WTC11 (cell line): ENCODE results near the gene VWA3A. TPM values are rescaled to one million over a fixed set of nuclear protein-coding genes. Genes with fewer than 3 reads are reported as not detected.

Source experiments
- ATAC-seq: fragments of 200-7000 bp; cut with Tn5 transposase; 2 replicates; pipeline ENCODE4 v1.10.0; 2021; ENCODE audit warnings: mild to moderate bottlenecking, moderate library complexity
- CTCF ChIA-PET: fragments of 300-600 bp; sonication (Branson Sonifier 250); formaldehyde crosslinking; loops from one replicate; lab custom pipeline; 2021; ENCODE audit warnings: antibody characterized with exemption; lab: Charles Lee
- POLR2A ChIA-PET: fragments of 350-600 bp; sonication (Branson Sonifier 250); formaldehyde crosslinking; loops from one replicate; lab custom pipeline; 2021; ENCODE audit warnings: antibody characterized with exemption; lab: Charles Lee
- DNase-seq: peaks from one replicate; pipeline ENCODE4 v3.0.0; 2021; ENCODE audit warnings: low spot score
- H3K27ac Mint-ChIP-seq: 2 replicates; pipeline ENCODE4 v1.8.0; 2021; ENCODE audit warnings: mixed read lengths
- H3K27me3 Mint-ChIP-seq: 2 replicates; pipeline ENCODE4 v1.8.0; 2021; ENCODE audit warnings: low read depth, mild to moderate bottlenecking, moderate library complexity, mixed read lengths
- H3K36me3 Mint-ChIP-seq: 2 replicates; pipeline ENCODE4 v1.8.0; 2021; ENCODE audit warnings: mixed read lengths
- H3K4me1 Mint-ChIP-seq: 2 replicates; pipeline ENCODE4 v1.8.0; 2022; ENCODE audit warnings: mixed read lengths
- H3K4me3 Mint-ChIP-seq: 2 replicates; pipeline ENCODE4 v1.8.0; 2021; ENCODE audit warnings: mild to moderate bottlenecking, moderate library complexity, mixed read lengths
- H3K9me3 Mint-ChIP-seq: 2 replicates; pipeline ENCODE4 v1.8.0; 2021; ENCODE audit warnings: mixed read lengths
- ESRRA ChIP-seq: sonication (generic); formaldehyde crosslinking; IDR thresholded peaks from 2 replicates; pipeline ENCODE4 v1.8.1; 2022; ENCODE audit warnings: mild to moderate bottlenecking, missing genetic modification reagents, borderline replicate concordance
- FOXK1 ChIP-seq: sonication (generic); formaldehyde crosslinking; IDR thresholded peaks from 2 replicates; pipeline ENCODE4 v1.8.0; 2022; ENCODE audit warnings: mild to moderate bottlenecking, moderate library complexity, missing genetic modification reagents
- HMGA2 ChIP-seq: fragments of 250-450 bp; sonication (Bioruptor Pico); IDR thresholded peaks from 2 replicates; pipeline ENCODE4 v1.4.0; 2021; ENCODE audit warnings: mild to moderate bottlenecking, moderate library complexity
- MYBL2 ChIP-seq: sonication (generic); formaldehyde crosslinking; IDR thresholded peaks from 2 replicates; pipeline ENCODE4 v1.8.1; 2023; ENCODE audit warnings: mild to moderate bottlenecking, moderate library complexity, missing genetic modification reagents
- NFE2L1 ChIP-seq: sonication (generic); formaldehyde crosslinking; IDR thresholded peaks from 2 replicates; pipeline ENCODE4 v1.8.1; 2023; ENCODE audit warnings: missing genetic modification reagents
- NFYB ChIP-seq: sonication (generic); formaldehyde crosslinking; conservative IDR thresholded peaks from 2 replicates; pipeline ENCODE4 v1.8.0; 2022; ENCODE audit warnings: low read depth, missing genetic modification reagents
- NR3C1 ChIP-seq: sonication (generic); formaldehyde crosslinking; conservative IDR thresholded peaks from 2 replicates; pipeline ENCODE4 v1.8.1; 2023; ENCODE audit warnings: low read depth, mild to moderate bottlenecking, missing genetic modification reagents
- RELA ChIP-seq: sonication (generic); formaldehyde crosslinking; IDR thresholded peaks from 2 replicates; pipeline ENCODE4 v1.8.1; 2022; ENCODE audit warnings: missing genetic modification reagents, mild to moderate bottlenecking, borderline replicate concordance
- SMAD3 ChIP-seq: sonication (generic); formaldehyde crosslinking; IDR thresholded peaks from 2 replicates; pipeline ENCODE4 v1.8.0; 2022; ENCODE audit warnings: missing genetic modification reagents, mild to moderate bottlenecking, borderline replicate concordance
- TCF7 ChIP-seq: sonication (generic); formaldehyde crosslinking; IDR thresholded peaks from 2 replicates; pipeline ENCODE4 v1.8.0; 2022; ENCODE audit warnings: mild to moderate bottlenecking, low read depth, missing genetic modification reagents, moderate library complexity
- TEAD4 ChIP-seq: sonication (generic); formaldehyde crosslinking; IDR thresholded peaks from 2 replicates; pipeline ENCODE4 v1.8.0; 2022; ENCODE audit warnings: mild to moderate bottlenecking, missing genetic modification reagents
- ZBTB21 ChIP-seq: sonication (generic); formaldehyde crosslinking; IDR thresholded peaks from 2 replicates; pipeline ENCODE4 v1.8.1; 2023; ENCODE audit warnings: mild to moderate bottlenecking, missing genetic modification reagents, borderline replicate concordance
- ZNF219 ChIP-seq: sonication (generic); formaldehyde crosslinking; IDR thresholded peaks from 2 replicates; pipeline ENCODE4 v1.8.0; 2023; ENCODE audit warnings: missing genetic modification reagents, mild to moderate bottlenecking, borderline replicate concordance
- ZNF416 ChIP-seq: fragments of 250-450 bp; sonication (Bioruptor Pico); IDR thresholded peaks from 2 replicates; pipeline ENCODE4 v1.9.0; 2021; ENCODE audit warnings: mild to moderate bottlenecking, inconsistent platforms
- ZNF671 ChIP-seq: fragments of 250-450 bp; sonication (Bioruptor Pico); IDR thresholded peaks from 2 replicates; pipeline ENCODE4 v1.8.0; 2021; ENCODE audit warnings: mild to moderate bottlenecking
- total RNA-seq: library from RNA; stranded (reverse); gene quantifications from 3 replicates; pipeline ENCODE4 v1.2.3, GENCODE V29; 2021
- TF ChIP-seq, protein P1 (sequence below): sonication (generic); formaldehyde crosslinking; IDR thresholded peaks from 2 replicates; pipeline ENCODE4 v1.8.1; 2022; ENCODE audit warnings: mild to moderate bottlenecking, missing genetic modification reagents, moderate library complexity, borderline replicate concordance
- TF ChIP-seq, protein P2 (sequence below): sonication (generic); formaldehyde crosslinking; IDR thresholded peaks from 2 replicates; pipeline ENCODE4 v1.8.1; 2023; ENCODE audit warnings: mild to moderate bottlenecking, moderate library complexity, missing genetic modification reagents
- TF ChIP-seq, protein P3 (sequence below): sonication (generic); formaldehyde crosslinking; IDR thresholded peaks from 2 replicates; pipeline ENCODE4 v1.8.1; 2022; ENCODE audit warnings: missing genetic modification reagents, borderline replicate concordance
- TF ChIP-seq, protein P4 (sequence below): fragments of 200-600 bp; IDR thresholded peaks from 2 replicates; pipeline ENCODE4 v1.8.0; 2022; ENCODE audit warnings: antibody characterized with exemption
- TF ChIP-seq, protein P5 (sequence below): fragments of 250-450 bp; sonication (Bioruptor Pico); IDR thresholded peaks from 2 replicates; pipeline ENCODE4 v2.1.2; 2022; ENCODE audit warnings: mild to moderate bottlenecking, moderate library complexity
- TF ChIP-seq, protein P6 (sequence below): fragments of 250-450 bp; sonication (Bioruptor Pico); IDR thresholded peaks from 2 replicates; pipeline ENCODE4 v1.9.0; 2021; ENCODE audit warnings: mild to moderate bottlenecking

VWA3A gene
- total RNA-seq, 1 experiment from 2014 or later: 0.11 TPM

DNA sequence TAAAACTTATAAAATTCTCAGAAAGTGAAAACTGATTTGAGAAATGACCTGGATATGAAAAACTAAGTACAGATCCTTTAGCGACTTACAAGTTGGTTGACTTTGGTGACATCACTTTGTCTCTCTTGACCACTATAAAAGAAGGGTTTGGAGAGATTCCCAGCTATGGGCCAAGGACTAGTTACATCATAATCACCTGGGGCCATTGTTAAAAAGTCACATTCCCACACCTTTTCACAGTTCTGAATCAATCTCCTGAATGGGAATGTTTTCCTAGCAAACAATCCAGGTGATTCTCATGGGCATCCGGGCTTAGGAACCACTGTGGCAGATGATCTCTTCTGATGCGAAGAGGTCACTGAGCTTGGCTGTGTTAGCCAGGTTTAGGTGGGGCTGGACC is 620 bp upstream of the VWA3A start:
- CTCF ChIA-PET: interaction anchor here (0.6 to 4.4 kb wide), 8 partner anchors 14 to 102 kb away, joined by 3 to 56 read pairs (median 4); partner anchors contain the start of gene MOSMO
- peaks cover 10% of the 10 kb centered on the region for H3K4me1 Mint-ChIP-seq
- H3K27ac Mint-ChIP-seq: peak overlapping the region; percentile 37; the same call in 1 of the 2 replicates
- H3K36me3 Mint-ChIP-seq: no peaks in the 10 kb centered on the region
- DNase-seq (no peak), ATAC-seq (no peak; the same call in 1 of the 2 replicates)
- no peaks in the 10 kb centered on the region for H3K9me3 Mint-ChIP-seq
- POLR2A ChIA-PET: no interaction called here
- TF ChIP-seq TCF7 (CRISPR knock-in tag) (no peak), MYBL2 (no peak), ZNF219 (no peak)
- TF ChIP-seq, protein P1, sequence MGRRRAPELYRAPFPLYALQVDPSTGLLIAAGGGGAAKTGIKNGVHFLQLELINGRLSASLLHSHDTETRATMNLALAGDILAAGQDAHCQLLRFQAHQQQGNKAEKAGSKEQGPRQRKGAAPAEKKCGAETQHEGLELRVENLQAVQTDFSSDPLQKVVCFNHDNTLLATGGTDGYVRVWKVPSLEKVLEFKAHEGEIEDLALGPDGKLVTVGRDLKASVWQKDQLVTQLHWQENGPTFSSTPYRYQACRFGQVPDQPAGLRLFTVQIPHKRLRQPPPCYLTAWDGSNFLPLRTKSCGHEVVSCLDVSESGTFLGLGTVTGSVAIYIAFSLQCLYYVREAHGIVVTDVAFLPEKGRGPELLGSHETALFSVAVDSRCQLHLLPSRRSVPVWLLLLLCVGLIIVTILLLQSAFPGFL (CRISPR knock-in tag): no peak
- H3K4me3 Mint-ChIP-seq: no peak overlapping the region
- no peaks in the 10 kb centered on the region; the same call in 1 of the 2 replicates for H3K27me3 Mint-ChIP-seq

DNA sequence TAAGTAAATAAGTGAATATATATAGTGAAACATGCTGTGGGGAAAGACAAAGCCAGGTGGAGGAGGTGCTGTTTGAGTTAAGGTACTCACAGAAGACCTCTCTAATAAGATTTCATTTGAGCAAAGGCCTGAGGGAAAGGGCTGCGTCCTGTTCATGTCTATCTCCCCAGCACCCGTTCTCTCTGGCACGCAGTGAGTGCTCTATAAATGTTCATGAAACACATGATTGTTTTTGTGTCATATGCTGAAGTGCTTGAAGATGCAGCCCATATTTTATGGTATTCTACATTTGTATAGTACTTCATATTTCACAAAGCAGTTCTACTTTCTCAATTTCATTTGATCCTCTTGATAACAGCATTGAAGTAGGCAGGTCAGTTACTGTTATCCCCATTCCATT is 990 bp downstream of the VWA3A start:
- Mint-ChIP-seq H3K4me1 (peaks cover 14% of the 10 kb centered on the region), H3K27me3 (no peaks in the 10 kb centered on the region; the same call in 1 of the 2 replicates), H3K27ac (no peak overlapping the region), H3K36me3 (no peaks in the 10 kb centered on the region), H3K4me3 (no peak overlapping the region), H3K9me3 (no peaks in the 10 kb centered on the region)
- ChIA-PET CTCF (interaction anchor here (0.6 to 4.4 kb wide), 5 partner anchors 11 to 96 kb away, joined by 3 to 56 read pairs (median 4); no protein-coding TSS in a partner anchor), POLR2A (no interaction called here)
- no peak for DNase-seq
- TF ChIP-seq RELA (CRISPR knock-in tag) (no peak), NFE2L1 (no peak), ZNF671 (CRISPR knock-in tag) (no peak), NFYB (no peak), NR3C1 (CRISPR knock-in tag) (no peak), SMAD3 (no peak), HMGA2 (no peak), ZBTB21 (CRISPR knock-in tag) (no peak), FOXK1 (no peak), TCF7 (CRISPR knock-in tag) (no peak), ZNF416 (CRISPR knock-in tag) (no peak), ZNF219 (no peak), ESRRA (CRISPR knock-in tag) (no peak), TEAD4 (CRISPR knock-in tag) (no peak)
- TF ChIP-seq, protein P2, sequence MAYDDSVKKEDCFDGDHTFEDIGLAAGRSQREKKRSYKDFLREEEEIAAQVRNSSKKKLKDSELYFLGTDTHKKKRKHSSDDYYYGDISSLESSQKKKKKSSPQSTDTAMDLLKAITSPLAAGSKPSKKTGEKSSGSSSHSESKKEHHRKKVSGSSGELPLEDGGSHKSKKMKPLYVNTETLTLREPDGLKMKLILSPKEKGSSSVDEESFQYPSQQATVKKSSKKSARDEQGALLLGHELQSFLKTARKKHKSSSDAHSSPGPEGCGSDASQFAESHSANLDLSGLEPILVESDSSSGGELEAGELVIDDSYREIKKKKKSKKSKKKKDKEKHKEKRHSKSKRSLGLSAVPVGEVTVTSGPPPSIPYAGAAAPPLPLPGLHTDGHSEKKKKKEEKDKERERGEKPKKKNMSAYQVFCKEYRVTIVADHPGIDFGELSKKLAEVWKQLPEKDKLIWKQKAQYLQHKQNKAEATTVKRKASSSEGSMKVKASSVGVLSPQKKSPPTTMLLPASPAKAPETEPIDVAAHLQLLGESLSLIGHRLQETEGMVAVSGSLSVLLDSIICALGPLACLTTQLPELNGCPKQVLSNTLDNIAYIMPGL (CRISPR knock-in tag): no peak
- TF ChIP-seq, protein P3, sequence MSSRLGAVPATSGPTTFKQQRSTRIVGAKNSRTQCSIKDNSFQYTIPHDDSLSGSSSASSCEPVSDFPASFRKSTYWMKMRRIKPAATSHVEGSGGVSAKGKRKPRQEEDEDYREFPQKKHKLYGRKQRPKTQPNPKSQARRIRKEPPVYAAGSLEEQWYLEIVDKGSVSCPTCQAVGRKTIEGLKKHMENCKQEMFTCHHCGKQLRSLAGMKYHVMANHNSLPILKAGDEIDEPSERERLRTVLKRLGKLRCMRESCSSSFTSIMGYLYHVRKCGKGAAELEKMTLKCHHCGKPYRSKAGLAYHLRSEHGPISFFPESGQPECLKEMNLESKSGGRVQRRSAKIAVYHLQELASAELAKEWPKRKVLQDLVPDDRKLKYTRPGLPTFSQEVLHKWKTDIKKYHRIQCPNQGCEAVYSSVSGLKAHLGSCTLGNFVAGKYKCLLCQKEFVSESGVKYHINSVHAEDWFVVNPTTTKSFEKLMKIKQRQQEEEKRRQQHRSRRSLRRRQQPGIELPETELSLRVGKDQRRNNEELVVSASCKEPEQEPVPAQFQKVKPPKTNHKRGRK: no peak
- TF ChIP-seq, protein P4, sequence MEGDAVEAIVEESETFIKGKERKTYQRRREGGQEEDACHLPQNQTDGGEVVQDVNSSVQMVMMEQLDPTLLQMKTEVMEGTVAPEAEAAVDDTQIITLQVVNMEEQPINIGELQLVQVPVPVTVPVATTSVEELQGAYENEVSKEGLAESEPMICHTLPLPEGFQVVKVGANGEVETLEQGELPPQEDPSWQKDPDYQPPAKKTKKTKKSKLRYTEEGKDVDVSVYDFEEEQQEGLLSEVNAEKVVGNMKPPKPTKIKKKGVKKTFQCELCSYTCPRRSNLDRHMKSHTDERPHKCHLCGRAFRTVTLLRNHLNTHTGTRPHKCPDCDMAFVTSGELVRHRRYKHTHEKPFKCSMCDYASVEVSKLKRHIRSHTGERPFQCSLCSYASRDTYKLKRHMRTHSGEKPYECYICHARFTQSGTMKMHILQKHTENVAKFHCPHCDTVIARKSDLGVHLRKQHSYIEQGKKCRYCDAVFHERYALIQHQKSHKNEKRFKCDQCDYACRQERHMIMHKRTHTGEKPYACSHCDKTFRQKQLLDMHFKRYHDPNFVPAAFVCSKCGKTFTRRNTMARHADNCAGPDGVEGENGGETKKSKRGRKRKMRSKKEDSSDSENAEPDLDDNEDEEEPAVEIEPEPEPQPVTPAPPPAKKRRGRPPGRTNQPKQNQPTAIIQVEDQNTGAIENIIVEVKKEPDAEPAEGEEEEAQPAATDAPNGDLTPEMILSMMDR: no peak
- TF ChIP-seq, protein P5, sequence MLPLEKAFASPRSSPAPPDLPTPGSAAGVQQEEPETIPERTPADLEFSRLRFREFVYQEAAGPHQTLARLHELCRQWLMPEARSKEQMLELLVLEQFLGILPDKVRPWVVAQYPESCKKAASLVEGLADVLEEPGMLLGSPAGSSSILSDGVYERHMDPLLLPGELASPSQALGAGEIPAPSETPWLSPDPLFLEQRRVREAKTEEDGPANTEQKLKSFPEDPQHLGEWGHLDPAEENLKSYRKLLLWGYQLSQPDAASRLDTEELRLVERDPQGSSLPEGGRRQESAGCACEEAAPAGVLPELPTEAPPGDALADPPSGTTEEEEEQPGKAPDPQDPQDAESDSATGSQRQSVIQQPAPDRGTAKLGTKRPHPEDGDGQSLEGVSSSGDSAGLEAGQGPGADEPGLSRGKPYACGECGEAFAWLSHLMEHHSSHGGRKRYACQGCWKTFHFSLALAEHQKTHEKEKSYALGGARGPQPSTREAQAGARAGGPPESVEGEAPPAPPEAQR (CRISPR knock-in tag): no peak
- TF ChIP-seq, protein P6, sequence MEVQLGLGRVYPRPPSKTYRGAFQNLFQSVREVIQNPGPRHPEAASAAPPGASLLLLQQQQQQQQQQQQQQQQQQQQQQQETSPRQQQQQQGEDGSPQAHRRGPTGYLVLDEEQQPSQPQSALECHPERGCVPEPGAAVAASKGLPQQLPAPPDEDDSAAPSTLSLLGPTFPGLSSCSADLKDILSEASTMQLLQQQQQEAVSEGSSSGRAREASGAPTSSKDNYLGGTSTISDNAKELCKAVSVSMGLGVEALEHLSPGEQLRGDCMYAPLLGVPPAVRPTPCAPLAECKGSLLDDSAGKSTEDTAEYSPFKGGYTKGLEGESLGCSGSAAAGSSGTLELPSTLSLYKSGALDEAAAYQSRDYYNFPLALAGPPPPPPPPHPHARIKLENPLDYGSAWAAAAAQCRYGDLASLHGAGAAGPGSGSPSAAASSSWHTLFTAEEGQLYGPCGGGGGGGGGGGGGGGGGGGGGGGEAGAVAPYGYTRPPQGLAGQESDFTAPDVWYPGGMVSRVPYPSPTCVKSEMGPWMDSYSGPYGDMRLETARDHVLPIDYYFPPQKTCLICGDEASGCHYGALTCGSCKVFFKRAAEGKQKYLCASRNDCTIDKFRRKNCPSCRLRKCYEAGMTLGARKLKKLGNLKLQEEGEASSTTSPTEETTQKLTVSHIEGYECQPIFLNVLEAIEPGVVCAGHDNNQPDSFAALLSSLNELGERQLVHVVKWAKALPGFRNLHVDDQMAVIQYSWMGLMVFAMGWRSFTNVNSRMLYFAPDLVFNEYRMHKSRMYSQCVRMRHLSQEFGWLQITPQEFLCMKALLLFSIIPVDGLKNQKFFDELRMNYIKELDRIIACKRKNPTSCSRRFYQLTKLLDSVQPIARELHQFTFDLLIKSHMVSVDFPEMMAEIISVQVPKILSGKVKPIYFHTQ: no peak
- no peak for ATAC-seq
